Keratinocyte (primary cell): ENCODE data around the gene SPACA7. TPM values are rescaled to one million over a fixed set of nuclear protein-coding genes. Genes with fewer than 3 reads are reported as not detected.

Source experiments
- DNase-seq: peaks from one replicate; pipeline ENCODE4 v3.0.0-alpha.2; 2011; ENCODE audit warnings: low read depth, missing footprints, low spot score
- FAIRE-seq: peaks from 2 replicates; lab custom pipeline; 2011; peaks lifted over from hg19 to GRCh38; lab: Jason Lieb, UNC
- H2AFZ ChIP-seq: 2 replicates; pipeline ENCODE4 v1.6.0; 2012; ENCODE audit warnings: low read length, control low read depth, inconsistent platforms; ENCODE audit not compliant: control insufficient read depth
- H3K27ac ChIP-seq: 2 replicates; pipeline ENCODE4 v1.5.1; 2011; ENCODE audit warnings: low read length; ENCODE audit not compliant: control insufficient read depth, insufficient read depth
- H3K27me3 ChIP-seq: 3 replicates; pipeline ENCODE4 v1.6.0; 2011; ENCODE audit warnings: low read length; ENCODE audit not compliant: control insufficient read depth, insufficient read depth; ENCODE audit errors: extremely low read depth
- H3K36me3 ChIP-seq, 2 experiments: 2 replicates in 1 of 2; 3 replicates in 1 of 2; pipeline ENCODE4 v1.5.1; 2011; ENCODE audit warnings: low read length in 2 of 2, mild to moderate bottlenecking in 1 of 2; ENCODE audit not compliant: control insufficient read depth in 2 of 2, insufficient read depth in 2 of 2; ENCODE audit errors: extremely low read depth in 1 of 2
- H3K4me1 ChIP-seq: 3 replicates; pipeline ENCODE4 v1.5.1; 2011; ENCODE audit warnings: low read length; ENCODE audit not compliant: control insufficient read depth, insufficient read depth; ENCODE audit errors: extremely low read depth
- H3K4me2 ChIP-seq: 3 replicates; pipeline ENCODE4 v1.6.0; 2011; ENCODE audit warnings: low read depth, low read length; ENCODE audit not compliant: control insufficient read depth, insufficient read depth; ENCODE audit errors: extremely low read depth
- H3K4me3 ChIP-seq, 3 experiments: fragments of 200-600 bp in 1 of 3; sonication (generic) in 1 of 3; 2 replicates in 2 of 3; 3 replicates in 1 of 3; pipeline ENCODE4 v1.5.1; 2011 to 2016; ENCODE audit warnings: low read length in 3 of 3, mild to moderate bottlenecking in 3 of 3, control low read depth in 2 of 3, inconsistent platforms in 1 of 3, low read depth in 1 of 3, mixed read lengths in 1 of 3, mixed run types in 1 of 3, moderate library complexity in 1 of 3; ENCODE audit not compliant: control insufficient read depth in 2 of 3, insufficient read depth in 2 of 3; ENCODE audit errors: extremely low read depth in 1 of 3
- H3K79me2 ChIP-seq: 2 replicates; pipeline ENCODE4 v1.6.0; 2012; ENCODE audit warnings: low read length; ENCODE audit not compliant: control insufficient read depth, insufficient read depth
- H3K9ac ChIP-seq: 3 replicates; pipeline ENCODE4 v1.6.0; 2011; ENCODE audit warnings: low read length; ENCODE audit not compliant: control insufficient read depth, insufficient read depth; ENCODE audit errors: extremely low read depth
- H3K9me1 ChIP-seq: 3 replicates; pipeline ENCODE4 v1.6.0; 2011; ENCODE audit warnings: low read length; ENCODE audit not compliant: control insufficient read depth, insufficient read depth; ENCODE audit errors: extremely low read depth
- H3K9me3 ChIP-seq: 2 replicates; pipeline ENCODE4 v1.5.1; 2012; ENCODE audit warnings: low read depth, low read length; ENCODE audit not compliant: control insufficient read depth
- H4K20me1 ChIP-seq: 3 replicates; pipeline ENCODE4 v1.6.0; 2011; ENCODE audit warnings: low read length; ENCODE audit not compliant: control insufficient read depth, insufficient read depth; ENCODE audit errors: extremely low read depth
- EZH2 ChIP-seq: IDR thresholded peaks from one replicate; pipeline ENCODE4 v1.6.1; 2012; ENCODE audit warnings: inconsistent platforms, mild to moderate bottlenecking, low read length, moderate library complexity
- dilution Hi-C: fragments of 300-500 bp; cut with MboI; formaldehyde crosslinking; loops from one replicate; pipeline ENCODE4 v1.7.0; 2020; ENCODE audit warnings: low sequenced_read_pairs; ENCODE audit not compliant: extremely low pct_ligation_motif_present
- polyA plus RNA-seq, 5 experiments: library from polyadenylated mRNA; depleted of rRNA in 3 of 5; stranded (reverse) in 3 of 5; stranded (forward) in 1 of 5; unstranded in 1 of 5; fragments of >200 nt; gene quantifications; 1 replicate in 1 of 5; 2 replicates in 3 of 5; 3 replicates in 1 of 5; pipeline versions ENCODE4 v1.2.1 to v1.2.3, GENCODE V29; 2011 to 2012; ENCODE audit warnings: missing spikeins in 2 of 5, low read depth in 1 of 5, low replicate concordance in 1 of 5
- TF ChIP-seq, protein P1 (sequence below), 3 experiments: IDR thresholded peaks in 1 of 3; conservative IDR thresholded peaks in 1 of 3; optimal IDR thresholded peaks in 1 of 3; 2 replicates in 2 of 3; 3 replicates in 1 of 3; pipeline versions ENCODE3 to v1.5.1; 2011; ENCODE audit warnings: low read length in 3 of 3, mild to moderate bottlenecking in 3 of 3, moderate library complexity in 2 of 3, control low read depth in 1 of 3, inconsistent platforms in 1 of 3; ENCODE audit not compliant: insufficient read depth in 2 of 3; ENCODE audit errors: extremely low read depth in 1 of 3

The SPACA7 gene
- polyA plus RNA-seq, 1 donor (not counting 4 experiments of a cell fraction or from before 2014, with no cell fraction given) = not detected

DNA sequence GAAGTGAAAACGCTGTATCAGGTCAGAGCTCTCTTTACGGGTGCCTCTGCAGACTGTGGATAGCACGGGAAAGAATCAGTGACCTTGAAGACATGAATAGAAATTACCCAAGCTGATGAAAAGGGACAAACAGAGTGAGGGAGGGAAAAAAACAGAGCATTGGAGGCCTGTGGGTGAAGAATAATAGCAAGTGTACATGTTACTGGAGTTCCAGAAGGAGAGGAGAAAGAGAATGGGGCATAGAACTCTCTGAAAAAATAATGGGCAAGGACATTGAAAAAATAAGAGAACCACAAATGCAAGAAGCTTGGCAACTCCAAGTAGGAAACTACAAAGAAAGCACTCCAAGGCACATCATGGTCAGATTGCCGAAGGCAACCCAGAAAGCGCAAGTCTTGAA, 86.3 kb downstream of the SPACA7 start:
- H3K9me1 ChIP-seq = no peaks in the 10 kb centered on the region
- H3K4me3 ChIP-seq = no peak overlapping the region
- dilution Hi-C loops = no loop called here
- no peak overlapping the region for H3K27ac ChIP-seq
- H3K9me3 ChIP-seq = no peaks in the 10 kb centered on the region
- H2AFZ ChIP-seq = no peak overlapping the region
- no peaks in the 10 kb centered on the region for H3K4me1 ChIP-seq
- no peak overlapping the region for H3K9ac ChIP-seq
- H3K4me2 ChIP-seq = no peak overlapping the region
- no peak for FAIRE-seq
- H3K79me2 ChIP-seq = no peaks in the 10 kb centered on the region
- no peaks in the 10 kb centered on the region for H4K20me1 ChIP-seq
- no peaks in the 10 kb centered on the region for H3K36me3 ChIP-seq
- DNase-seq = no peak
- TF ChIP-seq, protein P1, sequence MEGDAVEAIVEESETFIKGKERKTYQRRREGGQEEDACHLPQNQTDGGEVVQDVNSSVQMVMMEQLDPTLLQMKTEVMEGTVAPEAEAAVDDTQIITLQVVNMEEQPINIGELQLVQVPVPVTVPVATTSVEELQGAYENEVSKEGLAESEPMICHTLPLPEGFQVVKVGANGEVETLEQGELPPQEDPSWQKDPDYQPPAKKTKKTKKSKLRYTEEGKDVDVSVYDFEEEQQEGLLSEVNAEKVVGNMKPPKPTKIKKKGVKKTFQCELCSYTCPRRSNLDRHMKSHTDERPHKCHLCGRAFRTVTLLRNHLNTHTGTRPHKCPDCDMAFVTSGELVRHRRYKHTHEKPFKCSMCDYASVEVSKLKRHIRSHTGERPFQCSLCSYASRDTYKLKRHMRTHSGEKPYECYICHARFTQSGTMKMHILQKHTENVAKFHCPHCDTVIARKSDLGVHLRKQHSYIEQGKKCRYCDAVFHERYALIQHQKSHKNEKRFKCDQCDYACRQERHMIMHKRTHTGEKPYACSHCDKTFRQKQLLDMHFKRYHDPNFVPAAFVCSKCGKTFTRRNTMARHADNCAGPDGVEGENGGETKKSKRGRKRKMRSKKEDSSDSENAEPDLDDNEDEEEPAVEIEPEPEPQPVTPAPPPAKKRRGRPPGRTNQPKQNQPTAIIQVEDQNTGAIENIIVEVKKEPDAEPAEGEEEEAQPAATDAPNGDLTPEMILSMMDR (optimal IDR thresholded peaks at IDR 0.05 in 1 of 3, IDR thresholded peaks at IDR 0.05 in 1 of 3, conservative IDR thresholded peaks at IDR 0.05 in 1 of 3; ENCODE audit: extremely low read depth in 1 of 3, insufficient read depth in 2 of 3, low read length in 3 of 3) = no peak
- no peak for TF ChIP-seq EZH2
- no peaks in the 10 kb centered on the region for H3K27me3 ChIP-seq

DNA sequence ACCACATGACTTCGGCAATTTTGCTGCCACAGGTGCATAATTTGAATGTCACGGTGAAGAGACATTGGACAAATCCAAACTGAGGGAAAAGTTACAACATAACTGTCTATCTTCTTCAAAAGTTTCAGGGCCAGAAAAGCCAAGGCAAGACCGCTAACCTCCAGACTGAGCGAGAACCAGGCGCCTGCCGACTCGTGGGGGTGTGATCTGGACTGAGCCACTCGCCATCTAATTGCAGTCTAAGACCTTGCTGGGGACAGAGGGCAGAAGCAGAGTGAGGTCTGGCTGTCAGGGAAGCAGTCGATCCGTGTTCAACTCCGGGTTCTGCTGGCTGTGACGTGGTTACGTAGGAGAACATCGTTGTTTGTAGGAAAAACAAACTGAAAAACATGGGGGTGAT, 88.6 kb downstream of the SPACA7 start:
- no peak for DNase-seq
- H4K20me1 ChIP-seq = no peaks in the 10 kb centered on the region
- no peaks in the 10 kb centered on the region for H3K79me2 ChIP-seq
- no peaks in the 10 kb centered on the region for H3K9me1 ChIP-seq
- no peak for TF ChIP-seq EZH2
- TF ChIP-seq, protein P1 (optimal IDR thresholded peaks at IDR 0.05 in 1 of 3, IDR thresholded peaks at IDR 0.05 in 1 of 3, conservative IDR thresholded peaks at IDR 0.05 in 1 of 3; ENCODE audit: extremely low read depth in 1 of 3, insufficient read depth in 2 of 3, low read length in 3 of 3) = no peak
- no peak for FAIRE-seq
- H2AFZ ChIP-seq = no peak overlapping the region
- dilution Hi-C loops = no loop called here
- H3K27me3 ChIP-seq = no peaks in the 10 kb centered on the region
- no peaks in the 10 kb centered on the region for H3K9me3 ChIP-seq
- no peak overlapping the region for H3K9ac ChIP-seq
- H3K4me1 ChIP-seq = no peaks in the 10 kb centered on the region
- H3K4me2 ChIP-seq = no peak overlapping the region
- no peak overlapping the region for H3K4me3 ChIP-seq
- H3K36me3 ChIP-seq = no peaks in the 10 kb centered on the region
- no peak overlapping the region for H3K27ac ChIP-seq
